ENCODE measurements around the gene LIMK2.
"Not testable (repeated sequence)": the region's sequence is repeated elsewhere in the genome, so short reads cannot be mapped to it uniquely, and the experiment has no call there.

Gene LIMK2

DNA sequence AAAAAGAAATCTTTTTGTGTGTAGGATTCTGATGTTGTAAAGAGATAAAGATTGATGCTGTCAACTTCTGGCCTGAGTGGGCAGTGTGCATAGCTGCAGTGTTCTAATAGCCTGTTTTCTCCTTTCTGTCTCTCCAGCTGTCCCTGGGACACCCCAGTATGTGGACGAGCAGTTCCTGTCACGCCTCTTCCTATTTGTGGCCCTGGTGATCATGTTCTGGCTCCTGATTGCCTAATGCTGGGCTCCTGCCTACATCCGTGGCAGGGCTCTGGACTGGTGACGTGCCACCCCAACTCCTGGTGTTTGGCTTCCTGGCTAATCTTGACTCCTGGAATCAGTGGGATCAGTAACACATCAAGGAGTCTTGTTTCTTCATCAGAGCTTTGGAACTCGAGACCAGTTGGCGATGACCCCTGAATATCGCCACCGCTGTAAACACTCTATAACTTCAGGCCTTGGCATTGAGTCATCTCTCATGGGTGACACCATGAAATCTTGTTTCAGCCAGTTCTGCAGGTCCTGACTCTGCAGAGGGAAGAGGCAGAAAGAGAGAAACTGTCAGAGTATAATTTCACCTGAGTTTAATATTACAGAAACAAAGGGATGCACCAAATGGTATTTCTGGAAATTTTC, 7.6 kb upstream of the LIMK2 start:
- H3K9me3 Mint-ChIP-seq, H3K4me3 Mint-ChIP-seq, H3K27ac Mint-ChIP-seq, H3K4me1 Mint-ChIP-seq, H3K27me3 Mint-ChIP-seq, H3K36me3 Mint-ChIP-seq: not testable (repeated sequence)

DNA sequence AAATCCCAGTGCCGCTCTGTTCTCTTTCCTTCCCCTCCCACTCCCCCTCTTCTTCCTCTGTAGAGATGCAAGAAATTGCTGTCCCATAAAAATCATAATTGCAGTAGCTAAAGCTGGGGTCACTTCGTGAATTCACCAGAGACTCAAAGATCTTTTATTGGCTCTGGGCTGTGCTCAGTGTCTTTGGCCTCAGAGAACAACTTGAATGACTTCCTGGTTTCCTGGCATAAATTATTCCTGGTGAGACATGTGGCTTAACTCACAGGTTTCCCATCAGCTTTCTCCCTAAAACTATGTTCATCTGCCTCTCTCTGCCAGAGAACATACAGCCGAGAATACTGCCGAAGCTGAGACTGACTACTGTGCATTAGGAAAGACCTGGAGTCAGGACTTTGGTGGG, 7.0 kb upstream of the LIMK2 start:
- not testable (repeated sequence) for H3K9me3 Mint-ChIP-seq, H3K27me3 Mint-ChIP-seq, H3K4me3 Mint-ChIP-seq, H3K27ac Mint-ChIP-seq, H3K36me3 Mint-ChIP-seq
- H3K4me1 Mint-ChIP-seq = peaks cover 13% of the 10 kb centered on the region

DNA sequence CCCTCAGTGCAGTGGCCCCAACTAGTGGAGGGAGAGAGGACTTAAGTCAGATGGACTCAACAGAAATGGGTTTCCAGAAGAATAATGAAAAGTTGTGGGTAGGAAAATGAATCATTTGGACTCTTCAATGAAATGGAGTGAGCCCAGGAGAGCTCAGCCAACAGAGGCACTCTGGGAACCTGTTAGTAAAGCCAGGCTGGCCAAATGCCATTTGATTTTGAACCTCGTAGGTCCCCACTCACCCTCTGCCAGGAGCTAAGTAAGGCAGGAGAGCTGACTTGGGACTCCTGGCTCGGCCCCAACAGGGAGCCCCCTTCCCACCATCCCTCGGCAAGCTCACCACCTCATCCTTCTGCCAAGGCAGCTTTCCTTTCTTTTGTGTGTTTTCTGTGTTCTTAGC, 5.6 kb upstream of the LIMK2 start:
- peak overlapping the region; percentile 41 for H3K27ac Mint-ChIP-seq
- H3K27me3 Mint-ChIP-seq, H3K9me3 Mint-ChIP-seq, H3K36me3 Mint-ChIP-seq, H3K4me3 Mint-ChIP-seq: not testable (repeated sequence)
- peaks cover 26% of the 10 kb centered on the region for H3K4me1 Mint-ChIP-seq

DNA sequence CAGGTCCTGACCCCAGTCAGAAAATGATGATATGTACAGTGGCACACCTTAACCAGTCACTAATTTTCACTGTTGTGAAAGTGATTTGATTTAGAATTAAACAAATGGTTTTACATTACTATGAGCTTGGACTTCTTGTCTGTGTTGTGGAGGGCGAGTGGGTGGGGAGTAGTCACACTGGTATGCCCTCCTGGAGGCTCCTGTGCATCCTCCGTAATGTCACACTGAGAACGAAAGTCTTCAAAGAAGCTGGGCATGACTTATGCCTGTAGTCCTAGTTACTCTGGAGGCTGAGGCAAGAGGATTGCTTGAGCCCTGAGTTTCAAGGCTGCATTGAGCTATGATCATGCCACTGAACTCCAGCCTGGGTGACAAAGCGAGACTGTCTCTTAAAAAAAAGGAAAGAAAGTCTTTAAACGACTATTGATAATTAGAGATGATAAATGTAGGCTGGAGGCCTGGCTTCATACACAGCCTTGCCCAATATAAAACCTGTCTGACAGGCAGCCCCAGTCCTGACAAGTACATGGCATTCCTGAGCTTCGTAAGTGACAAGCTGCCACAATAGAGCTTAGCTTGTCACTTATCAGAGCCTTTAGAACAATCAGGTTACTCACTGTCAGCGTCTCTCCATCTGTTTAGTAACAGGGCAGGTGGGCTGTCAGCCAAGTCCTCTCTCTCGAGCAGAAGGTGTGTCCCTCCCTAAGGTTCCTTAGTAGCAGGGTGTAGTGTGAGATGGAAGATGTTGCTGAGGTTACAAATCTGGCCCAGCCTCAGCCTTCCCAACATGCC, 5.0 kb upstream of the LIMK2 start:
- Mint-ChIP-seq H3K36me3 (peaks cover 6% of the 10 kb centered on the region), H3K9me3 (no peaks in the 10 kb centered on the region), H3K4me1 (peaks cover 32% of the 10 kb centered on the region), H3K27ac (peak overlapping the region; percentile 76), H3K4me3 (no peak overlapping the region), H3K27me3 (no peaks in the 10 kb centered on the region)

DNA sequence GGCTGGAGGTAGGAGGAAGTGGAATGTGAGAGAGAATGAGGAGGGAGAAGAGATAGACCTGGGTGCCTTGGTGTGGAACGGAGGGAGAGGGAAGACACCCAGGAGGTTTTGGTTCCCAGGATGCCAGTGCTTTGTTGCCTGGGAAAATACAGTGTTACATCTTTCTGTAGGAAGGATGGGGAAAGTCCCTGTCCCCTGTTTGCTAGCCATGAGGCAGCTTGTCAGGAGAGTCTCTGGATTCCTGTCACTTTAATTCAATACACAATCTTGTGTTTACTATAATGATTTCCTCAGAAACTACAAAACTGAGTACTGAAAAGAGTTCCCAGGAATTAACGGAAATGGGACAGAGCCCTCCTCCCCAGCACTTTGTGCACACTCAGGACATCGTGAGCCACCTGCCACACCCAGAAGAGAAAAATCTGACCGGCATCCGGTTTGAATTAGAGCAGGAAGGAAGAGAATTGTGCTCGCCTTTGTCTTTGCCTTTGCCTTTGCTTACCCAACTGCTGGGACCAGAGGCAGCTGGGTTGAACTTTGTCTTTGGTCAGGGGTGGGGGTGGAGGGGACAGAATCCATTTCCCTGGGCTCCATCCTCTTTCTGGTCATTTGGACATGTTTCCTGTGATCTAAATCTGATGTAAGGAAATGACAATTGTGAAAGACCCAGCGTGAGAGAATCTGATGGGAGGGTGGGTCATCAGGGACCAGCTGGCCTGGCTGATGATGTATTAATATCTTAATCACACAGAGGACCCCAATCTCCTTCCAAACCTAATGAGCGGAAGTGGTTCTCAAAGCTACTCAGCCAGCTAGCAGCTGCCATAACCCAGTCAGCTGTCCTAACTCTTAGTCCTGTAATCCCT, 1.3 kb upstream of the LIMK2 start:
- peak overlapping the region; percentile 86 for H3K4me3 Mint-ChIP-seq
- no peaks in the 10 kb centered on the region for H3K9me3 Mint-ChIP-seq
- peaks cover 59% of the 10 kb centered on the region for H3K4me1 Mint-ChIP-seq
- peak overlapping the region; percentile 95 for H3K27ac Mint-ChIP-seq
- no peaks in the 10 kb centered on the region for H3K27me3 Mint-ChIP-seq
- peaks cover 1% of the 10 kb centered on the region for H3K36me3 Mint-ChIP-seq

DNA sequence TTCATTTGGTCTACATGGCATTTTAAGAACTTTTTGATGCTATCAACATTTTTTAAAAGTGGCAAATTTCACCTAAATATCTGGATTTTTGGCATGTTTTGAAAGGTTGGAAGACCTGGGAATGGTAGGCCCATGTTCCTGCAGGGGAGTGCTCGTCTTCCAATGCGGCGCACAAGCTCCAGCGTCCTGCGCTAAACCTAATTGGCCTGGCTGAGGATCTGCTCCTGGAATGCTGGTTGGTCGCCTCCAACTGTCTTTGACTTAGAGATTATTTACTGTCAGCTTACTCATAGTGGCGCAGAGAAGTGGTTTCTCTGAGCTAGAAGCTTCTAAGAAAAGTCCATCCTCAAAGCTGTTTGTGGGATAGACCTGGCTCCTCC, 626 bp upstream of the LIMK2 start:
- H3K36me3 Mint-ChIP-seq = no peaks in the 10 kb centered on the region
- H3K4me3 Mint-ChIP-seq = peak overlapping the region; percentile 86
- H3K4me1 Mint-ChIP-seq = peaks cover 66% of the 10 kb centered on the region
- H3K27ac Mint-ChIP-seq = peak overlapping the region; percentile 92
- H3K27me3 Mint-ChIP-seq = no peaks in the 10 kb centered on the region
- H3K9me3 Mint-ChIP-seq = no peaks in the 10 kb centered on the region

DNA sequence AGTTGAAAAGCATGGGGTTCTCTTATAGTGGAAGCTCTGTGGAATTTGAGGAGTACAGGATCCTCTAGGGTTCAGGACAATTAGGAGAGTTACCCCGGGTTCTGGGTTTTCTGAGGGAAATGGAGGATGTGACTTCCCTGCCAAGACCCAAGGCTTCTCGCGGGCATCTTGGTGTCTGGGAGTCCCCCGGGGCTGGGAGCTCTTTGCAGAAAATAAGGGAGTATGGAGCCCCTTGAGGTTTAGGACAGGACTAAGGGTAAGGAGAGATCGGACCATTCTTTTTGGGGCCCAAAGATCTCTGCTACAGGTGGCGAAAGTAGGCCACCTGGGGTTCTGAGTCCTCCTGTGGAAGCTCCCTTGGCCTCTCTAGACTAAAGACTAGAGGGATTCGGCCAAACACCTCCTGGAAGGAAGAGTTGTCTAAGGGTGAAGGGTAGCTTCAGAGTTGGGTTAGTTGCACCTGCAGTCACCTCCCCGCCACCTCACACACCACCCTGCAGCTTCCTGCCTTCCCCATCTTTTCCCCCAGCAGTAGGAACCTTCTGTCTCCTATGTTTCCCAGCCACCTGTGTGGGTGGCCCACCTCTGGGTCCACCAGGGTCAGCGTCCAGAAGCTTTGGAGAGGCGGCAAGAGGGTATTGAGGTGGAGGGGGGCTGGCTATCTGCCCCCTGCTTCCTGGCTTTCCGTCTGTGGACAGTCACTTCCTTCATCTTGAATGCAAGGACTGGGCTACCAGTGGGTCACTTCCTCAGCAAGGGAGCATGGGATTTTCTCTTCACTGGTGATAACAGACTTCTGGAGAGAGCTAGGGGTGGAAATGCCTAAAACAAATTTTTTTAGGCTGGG, 908 bp downstream of the LIMK2 start:
- no peaks in the 10 kb centered on the region for H3K36me3 Mint-ChIP-seq
- H3K4me1 Mint-ChIP-seq = peaks cover 67% of the 10 kb centered on the region
- H3K4me3 Mint-ChIP-seq = peak overlapping the region; percentile 86
- peak overlapping the region; percentile 55 for H3K27ac Mint-ChIP-seq
- no peaks in the 10 kb centered on the region for H3K9me3 Mint-ChIP-seq
- H3K27me3 Mint-ChIP-seq = no peaks in the 10 kb centered on the region

DNA sequence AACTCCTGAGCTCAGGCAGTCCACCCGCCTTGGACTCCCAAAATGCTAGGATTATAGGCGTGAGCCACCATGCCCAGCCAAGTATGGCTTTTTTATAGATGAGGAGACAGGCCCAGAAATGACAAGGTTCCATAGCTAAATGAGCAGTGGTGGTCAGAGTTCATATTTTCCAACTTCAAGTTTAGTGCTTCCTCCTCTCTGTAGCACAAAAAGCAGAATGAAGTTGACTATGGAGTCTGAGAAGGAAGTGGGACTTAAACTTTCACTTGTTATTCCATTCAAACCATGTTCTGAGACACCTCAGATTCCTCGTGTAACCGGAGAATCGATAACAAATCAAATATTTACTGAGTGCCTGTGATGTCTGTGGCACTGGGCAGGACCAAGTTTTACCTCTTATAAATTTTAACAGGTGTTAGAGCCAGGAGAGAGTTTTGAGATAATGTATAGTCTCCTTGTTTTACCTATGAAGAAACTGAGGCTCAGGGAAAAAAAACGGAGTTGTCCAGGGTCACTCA, 3.0 kb downstream of the LIMK2 start:
- H3K4me1 Mint-ChIP-seq = peaks cover 76% of the 10 kb centered on the region
- no peak overlapping the region for H3K4me3 Mint-ChIP-seq
- H3K36me3 Mint-ChIP-seq = peaks cover 2% of the 10 kb centered on the region
- H3K27ac Mint-ChIP-seq = no peak overlapping the region
- H3K27me3 Mint-ChIP-seq = no peaks in the 10 kb centered on the region
- no peaks in the 10 kb centered on the region for H3K9me3 Mint-ChIP-seq

DNA sequence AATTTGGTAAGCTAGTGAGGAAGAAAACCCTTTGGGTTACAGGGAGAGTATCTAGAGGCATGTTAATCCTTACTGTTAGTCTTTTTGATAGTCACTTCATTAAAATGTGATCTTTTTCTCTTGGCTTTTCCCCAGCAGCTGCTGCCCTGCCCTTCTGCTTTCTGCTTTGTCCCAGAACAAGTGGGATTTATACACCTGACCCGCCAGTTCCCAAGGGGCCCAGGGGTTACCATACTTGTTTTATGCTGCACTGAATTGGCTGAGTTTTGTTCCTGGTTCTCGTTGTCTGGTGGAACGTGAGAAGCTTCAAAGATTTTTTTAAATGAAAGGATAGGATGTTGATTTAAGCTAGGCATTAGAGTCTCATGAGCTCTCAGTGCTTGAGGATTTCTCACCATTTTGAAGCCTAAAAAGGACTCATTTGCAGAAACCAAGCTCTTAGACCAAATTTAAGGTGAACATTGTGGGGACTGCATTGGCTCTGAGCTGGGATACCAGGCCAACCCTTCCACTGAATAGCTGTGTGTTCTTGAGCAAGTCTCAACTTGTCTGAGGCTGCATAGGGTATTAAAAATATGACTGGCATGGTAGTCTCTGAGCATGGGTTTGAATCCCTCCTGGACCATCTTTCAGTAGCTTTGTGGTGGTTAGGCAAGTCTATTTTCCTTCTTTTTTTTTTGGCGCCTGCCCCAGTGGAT, 6.6 kb downstream of the LIMK2 start:
- Mint-ChIP-seq H3K9me3 (no peaks in the 10 kb centered on the region), H3K4me1 (peaks cover 66% of the 10 kb centered on the region), H3K4me3 (peak overlapping the region; percentile 16), H3K36me3 (peaks cover 5% of the 10 kb centered on the region), H3K27ac (no peak overlapping the region), H3K27me3 (no peaks in the 10 kb centered on the region)

DNA sequence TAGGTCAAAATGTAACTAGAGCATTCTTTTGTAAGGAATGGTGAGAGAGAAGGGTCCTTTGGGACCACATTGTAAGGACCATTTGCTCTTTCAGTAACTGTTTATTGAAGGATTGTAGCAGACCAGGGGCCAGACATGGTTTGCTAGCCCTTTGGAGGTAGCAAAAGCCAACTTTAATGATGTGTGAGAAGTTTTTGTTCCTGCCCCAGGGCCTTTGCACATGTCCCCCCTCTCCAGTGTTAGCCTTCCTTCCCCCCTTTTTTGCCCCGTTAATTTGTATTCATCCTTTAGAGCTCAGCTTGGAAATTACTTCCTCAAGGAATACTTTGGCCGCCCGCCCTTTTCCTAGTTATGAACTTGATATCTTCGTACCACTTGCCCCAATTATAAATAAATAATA, 9.0 kb downstream of the LIMK2 start:
- no peak overlapping the region for H3K4me3 Mint-ChIP-seq
- H3K4me1 Mint-ChIP-seq = peaks cover 57% of the 10 kb centered on the region
- H3K36me3 Mint-ChIP-seq = peaks cover 8% of the 10 kb centered on the region
- no peaks in the 10 kb centered on the region for H3K27me3 Mint-ChIP-seq
- no peak overlapping the region for H3K27ac Mint-ChIP-seq
- no peaks in the 10 kb centered on the region for H3K9me3 Mint-ChIP-seq

DNA sequence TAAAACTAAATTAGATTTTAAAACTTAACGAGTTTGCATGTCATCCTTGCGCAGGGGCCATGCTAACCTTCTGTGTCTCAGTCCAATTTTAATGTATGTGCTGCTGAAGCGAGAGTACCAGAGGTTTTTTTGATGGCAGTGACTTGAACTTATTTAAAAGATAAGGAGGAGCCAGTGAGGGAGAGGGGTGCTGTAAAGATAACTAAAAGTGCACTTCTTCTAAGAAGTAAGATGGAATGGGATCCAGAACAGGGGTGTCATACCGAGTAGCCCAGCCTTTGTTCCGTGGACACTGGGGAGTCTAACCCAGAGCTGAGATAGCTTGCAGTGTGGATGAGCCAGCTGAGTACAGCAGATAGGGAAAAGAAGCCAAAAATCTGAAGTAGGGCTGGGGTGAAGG, 10.6 kb downstream of the LIMK2 start:
- no peaks in the 10 kb centered on the region for H3K9me3 Mint-ChIP-seq
- H3K27me3 Mint-ChIP-seq = no peaks in the 10 kb centered on the region
- peaks cover 8% of the 10 kb centered on the region for H3K36me3 Mint-ChIP-seq
- peaks cover 52% of the 10 kb centered on the region for H3K4me1 Mint-ChIP-seq
- H3K27ac Mint-ChIP-seq = peak overlapping the region; percentile 86
- H3K4me3 Mint-ChIP-seq = no peak overlapping the region

DNA sequence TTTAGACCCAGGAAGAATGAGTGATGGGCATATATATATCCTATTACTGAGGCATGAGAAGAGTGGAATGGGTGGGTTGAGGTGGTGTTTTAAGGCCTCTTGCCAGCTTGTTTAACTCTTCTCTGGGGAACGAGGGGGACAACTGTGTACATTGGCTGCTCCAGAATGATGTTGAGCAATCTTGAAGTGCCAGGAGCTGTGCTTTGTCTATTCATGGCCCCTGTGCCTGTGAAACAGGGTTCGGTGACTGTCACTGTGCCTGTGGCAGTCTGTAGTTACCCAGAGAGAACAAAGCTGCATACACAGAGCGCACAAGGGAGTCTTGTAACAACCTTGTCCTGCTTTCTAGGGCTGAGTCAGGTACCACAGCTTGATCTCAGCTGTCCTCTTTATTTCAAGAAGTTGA, 11.7 kb downstream of the LIMK2 start:
- Mint-ChIP-seq H3K36me3 (peaks cover 8% of the 10 kb centered on the region), H3K4me3 (no peak overlapping the region), H3K27ac (no peak overlapping the region), H3K4me1 (peaks cover 43% of the 10 kb centered on the region), H3K9me3 (no peaks in the 10 kb centered on the region), H3K27me3 (no peaks in the 10 kb centered on the region)

DNA sequence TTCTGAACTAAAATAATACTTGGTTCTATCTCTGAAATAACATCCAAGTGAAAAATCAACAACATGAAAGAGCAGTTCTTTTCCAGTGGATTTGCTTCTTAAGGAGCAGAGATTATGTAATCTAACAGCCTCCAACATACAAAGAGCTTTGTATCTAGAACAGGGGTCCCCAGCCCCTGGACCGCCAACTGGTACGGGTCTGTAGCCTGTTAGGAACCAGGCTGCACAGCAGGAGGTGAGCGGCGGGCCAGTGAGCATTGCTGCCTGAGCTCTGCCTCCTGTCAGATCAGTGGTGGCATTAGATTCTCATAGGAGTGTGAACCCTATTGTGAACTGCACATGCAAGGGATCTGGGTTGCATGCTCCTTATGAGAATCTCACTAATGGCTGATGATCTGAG, 12.6 kb downstream of the LIMK2 start:
- H3K27ac Mint-ChIP-seq = peak overlapping the region; percentile 47
- peaks cover 48% of the 10 kb centered on the region for H3K4me1 Mint-ChIP-seq
- H3K27me3 Mint-ChIP-seq, H3K36me3 Mint-ChIP-seq, H3K4me3 Mint-ChIP-seq, H3K9me3 Mint-ChIP-seq: not testable (repeated sequence)

DNA sequence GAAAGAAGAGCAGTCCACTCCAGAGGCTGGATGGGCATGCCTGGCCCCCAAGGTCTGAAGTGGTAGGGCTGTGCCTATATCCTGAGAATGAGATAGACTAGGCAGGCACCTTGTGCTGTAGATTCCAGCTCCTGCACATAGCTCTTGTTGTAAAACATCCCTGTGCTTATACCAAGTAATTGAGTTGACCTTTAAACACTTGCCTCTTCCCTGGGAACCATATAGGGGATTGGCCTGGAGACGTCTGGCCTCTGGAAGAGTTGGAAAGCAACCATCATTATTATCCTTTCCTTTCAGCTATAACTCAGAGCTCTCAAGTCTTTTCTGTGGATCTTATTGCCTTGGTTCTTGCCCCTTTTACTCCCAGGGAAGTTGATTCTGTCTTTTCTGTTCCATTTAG, 15.1 kb downstream of the LIMK2 start:
- H3K4me1 Mint-ChIP-seq = peaks cover 54% of the 10 kb centered on the region

More for the DNA sequence above, 15.1 kb downstream of the LIMK2 start:
- Mint-ChIP-seq H3K27ac (peak overlapping the region; percentile 79), H3K27me3 (no peaks in the 10 kb centered on the region), H3K4me3 (no peak overlapping the region), H3K9me3 (no peaks in the 10 kb centered on the region), H3K36me3 (peaks cover 2% of the 10 kb centered on the region)
